ENCODE measurements around the gene SMTNL2.
"Not testable (repeated sequence)": the region's sequence is repeated elsewhere in the genome, so short reads cannot be mapped to it uniquely, and the experiment has no call there.

The SMTNL2 gene

DNA sequence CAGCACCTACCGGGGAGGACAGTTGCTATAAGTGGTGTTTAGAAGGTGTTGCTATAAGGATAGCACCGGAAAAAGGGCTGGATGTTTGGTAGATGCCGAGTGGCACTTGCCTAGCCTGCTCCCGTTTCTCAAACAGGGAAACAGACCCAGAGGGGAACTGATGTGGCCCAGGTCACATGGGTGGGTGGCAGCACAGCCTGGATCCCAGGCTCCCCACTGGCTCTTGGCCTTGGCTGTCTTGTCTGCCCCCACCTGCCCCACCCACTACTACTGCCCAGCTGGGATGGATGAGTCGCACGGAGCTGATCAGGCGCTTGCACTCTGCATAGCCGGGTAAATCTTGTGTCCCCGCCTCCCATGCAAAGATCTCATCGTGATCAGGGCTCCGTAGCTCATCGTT lies 7.2 kb downstream of the SMTNL2 start:
- DNase-seq (ENCODE audit: insufficient read length, low spot score) (no peak), FAIRE-seq (no peak)
- TF ChIP-seq, protein P1, sequence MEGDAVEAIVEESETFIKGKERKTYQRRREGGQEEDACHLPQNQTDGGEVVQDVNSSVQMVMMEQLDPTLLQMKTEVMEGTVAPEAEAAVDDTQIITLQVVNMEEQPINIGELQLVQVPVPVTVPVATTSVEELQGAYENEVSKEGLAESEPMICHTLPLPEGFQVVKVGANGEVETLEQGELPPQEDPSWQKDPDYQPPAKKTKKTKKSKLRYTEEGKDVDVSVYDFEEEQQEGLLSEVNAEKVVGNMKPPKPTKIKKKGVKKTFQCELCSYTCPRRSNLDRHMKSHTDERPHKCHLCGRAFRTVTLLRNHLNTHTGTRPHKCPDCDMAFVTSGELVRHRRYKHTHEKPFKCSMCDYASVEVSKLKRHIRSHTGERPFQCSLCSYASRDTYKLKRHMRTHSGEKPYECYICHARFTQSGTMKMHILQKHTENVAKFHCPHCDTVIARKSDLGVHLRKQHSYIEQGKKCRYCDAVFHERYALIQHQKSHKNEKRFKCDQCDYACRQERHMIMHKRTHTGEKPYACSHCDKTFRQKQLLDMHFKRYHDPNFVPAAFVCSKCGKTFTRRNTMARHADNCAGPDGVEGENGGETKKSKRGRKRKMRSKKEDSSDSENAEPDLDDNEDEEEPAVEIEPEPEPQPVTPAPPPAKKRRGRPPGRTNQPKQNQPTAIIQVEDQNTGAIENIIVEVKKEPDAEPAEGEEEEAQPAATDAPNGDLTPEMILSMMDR (IDR thresholded peaks at IDR 0.05; ENCODE audit: insufficient read depth, missing control alignments), result no peak

- FAIRE-seq (no peak), DNase-seq (ENCODE audit: insufficient read length, low spot score) (no peak)
- TF ChIP-seq, protein P1 (IDR thresholded peaks at IDR 0.05; ENCODE audit: insufficient read depth, missing control alignments), result no peak
Observed at GRCh38 chr17:4592240-4593005, 8.1 kb downstream of the SMTNL2 start.

- DNase-seq (ENCODE audit: insufficient read length, low spot score), result no peak
- FAIRE-seq, result no peak
- TF ChIP-seq, protein P1 (IDR thresholded peaks at IDR 0.05; ENCODE audit: insufficient read depth, missing control alignments), result no peak
Observed at GRCh38 chr17:4593021-4593421, 8.7 kb downstream of the SMTNL2 start.

DNA sequence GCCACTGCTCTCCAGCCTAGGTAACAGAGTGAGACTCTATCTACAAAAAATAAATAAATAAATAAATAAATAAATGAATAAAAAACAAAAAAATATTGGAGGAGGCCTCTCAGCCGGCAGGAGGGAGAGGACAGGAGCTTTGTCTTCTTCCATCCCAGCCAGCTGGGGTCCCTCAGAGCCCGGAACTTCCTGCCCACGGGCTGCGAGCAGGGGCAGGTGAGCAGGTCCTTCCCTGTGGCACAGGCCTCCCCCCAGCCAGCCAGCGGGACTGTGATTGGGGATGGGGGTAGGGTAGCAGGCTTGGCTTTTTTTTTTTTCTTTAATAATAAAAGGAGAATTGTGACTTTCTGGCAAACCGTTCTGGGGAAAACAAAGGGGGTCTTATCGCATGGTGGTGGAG lies 10.1 kb downstream of the SMTNL2 start:
- TF ChIP-seq, protein P1 (IDR thresholded peaks at IDR 0.05; ENCODE audit: insufficient read depth, missing control alignments), result no peak
- DNase-seq (ENCODE audit: insufficient read length, low spot score) (no peak), FAIRE-seq (no peak)

DNA sequence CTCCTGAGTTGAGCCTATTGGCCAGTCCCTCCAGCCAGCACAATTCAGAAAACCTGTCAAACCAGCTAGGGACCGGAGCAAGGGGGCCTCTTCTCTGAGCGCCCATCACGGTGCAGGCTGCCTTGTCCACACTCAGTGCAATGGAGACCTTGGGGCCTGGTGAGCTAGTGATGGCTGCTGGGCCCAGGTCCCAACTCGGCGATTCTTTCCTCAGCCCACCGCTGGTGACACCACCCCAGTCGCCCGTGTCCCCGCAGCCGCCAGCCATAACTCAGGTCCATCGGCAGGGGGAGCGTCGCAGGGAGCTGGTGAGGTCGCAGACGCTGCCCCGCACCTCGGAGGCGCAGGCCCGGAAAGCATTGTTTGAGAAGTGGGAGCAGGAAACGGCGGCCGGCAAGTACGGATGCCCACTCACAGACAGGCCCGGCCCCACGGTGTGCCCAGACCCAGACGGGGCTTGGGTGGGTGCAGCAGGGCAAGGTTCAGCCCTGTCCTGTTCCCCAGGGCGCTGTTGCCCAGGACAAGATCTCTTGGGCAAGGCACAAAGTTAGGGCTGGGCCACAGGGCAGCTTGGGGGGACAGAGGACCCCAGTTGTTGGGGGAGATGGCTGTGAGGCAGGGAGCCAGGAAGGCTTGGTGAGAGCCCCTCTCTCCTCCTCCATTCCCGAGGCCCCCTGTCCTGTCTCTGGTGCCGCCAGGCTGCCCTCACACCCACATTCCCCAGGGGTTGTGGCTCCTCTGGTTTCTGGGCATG lies 10.8 kb downstream of the SMTNL2 start:
- TF ChIP-seq, protein P1 (IDR thresholded peaks at IDR 0.05; ENCODE audit: insufficient read depth, missing control alignments), result peak; percentile 14
- no peak for FAIRE-seq
- no peak for DNase-seq (ENCODE audit: insufficient read length, low spot score)

DNA sequence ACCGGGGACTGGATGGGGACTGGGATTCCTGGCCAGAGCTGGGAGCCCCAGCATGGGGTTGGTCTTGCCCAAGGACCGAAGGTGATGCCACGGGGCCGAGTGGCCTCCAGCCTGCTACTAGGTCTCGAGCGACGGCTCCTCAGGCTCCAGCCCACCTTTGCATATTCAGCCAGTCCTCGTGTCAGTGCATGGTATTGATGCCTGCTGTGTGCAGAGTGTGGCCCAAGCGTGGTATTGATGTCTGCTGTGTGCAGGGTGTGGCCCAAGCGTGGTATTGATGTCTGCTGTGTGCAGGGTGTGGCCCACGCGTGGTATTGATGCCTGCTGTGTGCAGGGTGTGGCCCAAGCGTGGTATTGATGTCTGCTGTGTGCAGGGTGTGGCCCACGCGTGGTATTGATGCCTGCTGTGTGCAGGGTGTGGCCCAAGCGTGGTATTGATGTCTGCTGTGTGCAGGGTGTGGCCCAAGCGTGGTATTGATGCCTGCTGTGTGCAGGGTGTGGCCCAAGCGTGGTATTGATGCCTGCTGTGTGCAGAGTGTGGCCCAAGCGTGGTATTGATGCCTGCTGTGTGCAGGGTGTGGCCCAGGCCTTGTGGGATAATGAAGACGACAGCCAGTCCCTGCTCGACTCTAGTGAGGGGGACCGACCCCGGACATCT lies 11.5 kb downstream of the SMTNL2 start:
- not testable (repeated sequence) for FAIRE-seq; DNase-seq (ENCODE audit: insufficient read length, low spot score)

GRCh38 chr17:4596636-4597380 lies 12.5 kb downstream of the SMTNL2 start:
- no peak for FAIRE-seq
- TF ChIP-seq, protein P1 (IDR thresholded peaks at IDR 0.05; ENCODE audit: insufficient read depth, missing control alignments), result no peak
- DNase-seq (ENCODE audit: insufficient read length, low spot score), result no peak
